Head of caudate nucleus (tissue), 42 donors: Measurements from ENCODE around the gene ITGB5.

ENCODE experiments used
- DNase-seq, 42 donors: peaks; one replicate each; pipeline versions ENCODE4 v3.0.0 to v3.0.0-alpha.2; 2020 to 2021; ENCODE audit warnings: mixed read lengths in 7 of 42
- intact Hi-C: fragments of 100-400 bp; cut with DNase I; formaldehyde crosslinking; loops from one replicate; pipeline ENCODE4 v1.15.0; 2022

Gene ITGB5

GRCh38 chr3:124903896-124904834 lies 17.0 kb upstream of the ITGB5 start:
- intact Hi-C loops: loop anchor here (10.0 kb wide), 1 partner anchor 329 kb away; no protein-coding TSS in a partner anchor
- no peak for DNase-seq

DNA sequence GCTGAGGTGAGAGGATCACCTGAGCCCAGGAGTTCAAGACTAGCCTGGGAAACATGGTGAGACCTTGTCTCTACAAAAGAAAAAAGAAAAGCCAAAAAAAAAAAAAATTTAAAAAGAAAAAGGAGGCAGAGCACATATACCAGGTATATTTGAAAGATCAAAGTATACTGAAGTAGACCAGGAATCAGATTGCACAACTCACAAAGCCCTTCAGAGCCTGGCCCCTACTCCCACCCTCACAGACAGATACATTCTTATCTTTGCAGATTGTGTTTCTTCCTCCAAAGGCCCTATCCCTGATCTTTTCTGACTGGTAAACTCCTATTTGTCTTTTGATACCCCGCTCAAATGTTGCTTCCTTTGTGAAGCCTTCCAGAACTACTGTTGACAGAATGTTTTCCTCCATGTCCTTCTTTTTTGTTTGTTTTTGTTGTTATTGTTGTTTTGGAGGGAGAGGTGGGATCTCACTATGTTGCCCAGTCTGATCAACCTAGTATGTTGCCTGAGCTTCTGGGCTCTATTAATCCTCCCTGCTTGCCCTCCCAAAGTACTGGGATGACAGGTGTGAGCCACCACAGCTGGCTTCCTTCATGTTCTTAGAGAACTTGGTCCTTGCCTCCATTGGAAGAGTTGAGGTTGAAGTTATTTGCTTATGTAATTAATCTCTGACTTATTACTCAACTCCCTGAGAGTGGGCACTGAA lies 9.8 kb upstream of the ITGB5 start:
- no peak for DNase-seq
- intact Hi-C loops: no loop called here

- DNase-seq: no peak
- intact Hi-C loops: no loop called here
These were observed 8.6 kb upstream of the ITGB5 start for GRCh38 chr3:124895756-124896155.

DNA sequence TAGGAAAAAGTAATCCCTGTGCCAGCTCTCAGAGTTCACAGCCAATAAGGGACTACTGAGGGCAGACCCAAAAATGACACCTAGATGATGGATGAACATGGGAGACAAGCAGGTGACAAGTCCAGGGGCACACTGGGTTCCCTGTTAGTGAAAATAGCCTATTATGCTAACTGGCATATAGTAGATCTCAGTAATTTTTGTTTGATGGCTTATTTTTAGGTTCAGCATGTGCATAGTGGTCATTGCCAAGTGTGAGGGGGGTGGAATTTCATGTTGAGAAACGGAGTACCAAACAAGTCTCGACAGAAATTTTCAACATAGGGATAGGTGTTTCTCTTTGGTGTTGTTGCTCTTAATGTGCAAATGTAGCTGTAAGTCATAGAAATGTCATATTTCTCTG lies 6.4 kb upstream of the ITGB5 start:
- DNase-seq: no peak
- intact Hi-C loops: no loop called here

- intact Hi-C loops: no loop called here
- DNase-seq: no peak
These were observed 3.5 kb upstream of the ITGB5 start for GRCh38 chr3:124890573-124891190.

- intact Hi-C loops: loop anchor here (5.0 kb wide), 1 partner anchor 111 kb away; no protein-coding TSS in a partner anchor
- no peak for DNase-seq
These were observed 1.6 kb upstream of the ITGB5 start for GRCh38 chr3:124888482-124889441.

- intact Hi-C loops: loop anchor here (5.0 kb wide), 1 partner anchor 111 kb away; no protein-coding TSS in a partner anchor
These were observed 750 bp upstream of the ITGB5 start for GRCh38 chr3:124887932-124888298.

DNA sequence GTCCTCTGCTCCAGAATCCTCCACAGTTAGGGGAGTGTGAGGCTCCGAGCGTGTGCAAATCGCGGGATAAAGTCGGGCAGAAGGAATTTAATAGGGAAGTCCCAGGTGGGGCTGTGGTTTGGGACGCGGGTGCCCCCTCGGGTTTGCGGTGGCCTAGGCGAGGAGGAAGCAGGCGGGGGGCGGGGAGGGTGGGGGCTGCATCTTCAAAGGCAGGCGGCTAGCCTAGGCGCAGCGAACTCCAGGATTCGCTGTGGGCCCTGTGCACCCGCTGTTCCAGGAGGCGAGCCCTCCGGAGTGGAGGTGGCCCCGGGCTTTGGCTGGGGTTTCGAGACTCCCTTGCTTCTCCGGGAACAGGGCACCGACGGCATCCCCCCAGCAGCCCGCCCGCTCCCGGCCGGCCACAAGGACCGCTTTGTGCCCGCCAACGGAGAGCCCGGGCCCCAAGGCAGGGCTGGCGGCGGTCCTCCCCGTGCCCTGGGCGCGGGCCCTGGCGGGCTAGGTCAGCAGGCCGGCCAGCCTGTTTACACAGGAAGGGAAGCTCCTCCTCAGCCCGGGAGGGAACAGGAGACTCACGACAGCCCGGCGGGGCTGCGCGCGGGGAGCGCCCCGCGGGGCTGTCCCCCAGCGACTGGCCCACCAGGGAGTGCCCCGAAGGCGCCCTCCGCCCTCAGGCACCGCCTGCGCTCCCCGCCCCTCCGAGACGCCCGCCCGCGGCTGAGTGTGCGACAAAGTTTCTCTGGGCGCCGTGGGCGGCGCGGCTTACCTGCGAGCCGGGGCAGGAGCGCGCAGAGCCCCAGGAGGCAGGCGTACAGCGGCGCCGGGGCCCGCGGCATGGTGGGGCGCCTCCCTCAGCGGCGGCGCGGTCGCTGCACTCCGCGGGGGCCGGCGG lies 753 bp downstream of the ITGB5 start:
- intact Hi-C loops: loop anchor here (5.0 kb wide), 1 partner anchor 109 kb away; no protein-coding TSS in a partner anchor
- DNase-seq: peak in 41 of 42 donors; percentile 26 to 80 (median 60)

More at GRCh38 chr3:124887932-124888298, 750 bp upstream of the ITGB5 start:
- no peak for DNase-seq

DNA sequence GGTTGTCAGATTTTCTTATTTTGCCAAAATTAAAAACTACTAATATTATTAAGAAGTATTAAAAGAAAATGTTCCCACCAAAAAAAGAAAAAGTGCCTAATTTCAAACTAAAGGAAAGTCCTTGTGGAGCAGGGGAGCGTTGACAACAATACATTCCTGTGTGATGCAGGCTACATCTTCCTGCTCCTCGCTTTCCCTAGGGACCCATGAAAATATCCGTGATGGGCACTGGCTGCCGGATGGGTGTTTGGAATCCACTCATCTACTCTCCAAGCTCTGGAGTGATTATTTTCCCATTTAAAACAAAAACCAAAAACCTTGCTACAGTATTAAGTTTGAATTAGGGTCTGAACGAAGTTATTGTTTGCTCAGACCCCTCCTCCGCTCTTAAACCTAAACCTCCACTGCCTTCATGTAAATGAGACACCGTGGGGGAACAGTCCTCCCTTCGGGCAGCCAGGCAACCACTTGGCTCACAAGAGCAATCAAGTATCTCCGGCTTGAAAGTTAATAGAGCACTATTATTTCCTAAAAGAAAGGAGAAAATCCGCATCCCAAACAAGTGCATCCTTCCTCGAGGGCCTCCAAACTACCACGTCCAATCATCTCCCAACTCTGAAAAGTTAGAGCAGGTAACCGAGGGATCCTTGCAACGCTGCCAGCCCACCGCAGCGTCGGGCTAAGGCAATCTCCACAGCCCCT lies 1.5 kb downstream of the ITGB5 start:
- intact Hi-C loops: loop anchor here (5.0 kb wide), 1 partner anchor 108 kb away; no protein-coding TSS in a partner anchor
- DNase-seq: peak in 5 of 42 donors; percentile 19 to 45 (median 27)

GRCh38 chr3:124884474-124885101 lies 2.6 kb downstream of the ITGB5 start:
- DNase-seq: no peak
- intact Hi-C loops: loop anchor here (5.0 kb wide), 1 partner anchor 107 kb away; no protein-coding TSS in a partner anchor

GRCh38 chr3:124883766-124884473 lies 3.2 kb downstream of the ITGB5 start:
- intact Hi-C loops: no loop called here
- DNase-seq: no peak

- intact Hi-C loops: no loop called here
- DNase-seq: no peak
These were observed 4.1 kb downstream of the ITGB5 start for GRCh38 chr3:124882816-124883747.

GRCh38 chr3:124881976-124882697 lies 5.0 kb downstream of the ITGB5 start:
- no peak for DNase-seq
- intact Hi-C loops: no loop called here

DNA sequence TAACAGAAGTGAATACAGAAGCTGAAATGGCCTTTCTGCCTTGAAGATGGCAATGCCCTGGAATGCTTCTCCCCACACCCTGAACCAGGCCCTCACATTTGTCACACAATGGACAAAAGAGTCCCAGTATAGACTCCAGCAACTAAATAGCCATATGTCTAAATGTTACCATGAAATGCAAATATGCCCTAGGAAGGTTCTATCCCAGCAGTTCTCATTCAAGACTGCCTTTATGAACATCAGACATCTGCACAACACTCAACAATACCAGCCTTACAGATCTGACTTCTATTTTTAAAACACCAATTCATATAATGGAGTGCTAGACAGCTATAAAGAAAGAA lies 7.9 kb downstream of the ITGB5 start:
- no peak for DNase-seq
- intact Hi-C loops: no loop called here
